LNCAP (cell line): Measurements from ENCODE around the gene SLC10A1.

Experiments used
- CTCF ChIP-seq: fragments of 450-650 bp; IDR thresholded peaks from 2 replicates; pipeline ENCODE4 v1.5.1; 2017; ENCODE audit warnings: mild to moderate bottlenecking

The SLC10A1 gene

DNA sequence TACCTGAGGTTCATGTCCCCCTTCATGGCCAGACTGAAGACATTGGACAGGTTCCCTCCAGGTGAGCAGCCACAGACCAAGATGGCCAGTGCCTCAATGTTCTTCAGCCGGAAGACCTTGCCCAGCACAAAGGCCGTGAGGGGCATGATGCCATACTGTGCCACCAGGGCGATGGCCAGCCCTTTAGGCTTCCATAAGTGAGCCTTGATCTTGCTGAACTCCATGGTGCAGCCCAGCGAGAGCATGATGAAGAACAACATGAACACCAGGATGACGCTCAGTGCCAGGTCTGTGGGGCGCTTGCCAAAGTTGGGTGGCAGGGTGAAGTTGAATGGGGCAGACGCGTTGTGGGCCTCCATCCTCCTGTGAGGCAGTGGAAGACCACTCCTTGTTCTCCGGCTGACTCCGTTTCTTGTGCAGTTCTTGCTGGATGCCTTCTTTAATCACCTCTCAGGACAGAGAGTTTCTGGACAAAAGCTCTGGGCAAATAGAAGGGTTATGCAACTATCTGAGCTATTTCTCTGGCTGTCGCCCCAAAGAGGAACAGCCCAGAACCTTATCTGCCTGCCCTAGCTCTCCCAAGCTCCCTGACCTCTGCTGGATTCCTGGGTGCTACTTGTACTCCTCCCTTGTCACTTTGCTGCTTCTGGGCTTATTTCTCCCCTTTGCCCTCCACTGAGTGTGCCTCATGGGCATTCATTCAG is at the start of gene SLC10A1:
SLC10A1 (minus strand) TSS at position 445 of the 704 bp plus-strand sequence; CDS start at position 359, 86 bp downstream.
- TF ChIP-seq CTCF: no peak

DNA sequence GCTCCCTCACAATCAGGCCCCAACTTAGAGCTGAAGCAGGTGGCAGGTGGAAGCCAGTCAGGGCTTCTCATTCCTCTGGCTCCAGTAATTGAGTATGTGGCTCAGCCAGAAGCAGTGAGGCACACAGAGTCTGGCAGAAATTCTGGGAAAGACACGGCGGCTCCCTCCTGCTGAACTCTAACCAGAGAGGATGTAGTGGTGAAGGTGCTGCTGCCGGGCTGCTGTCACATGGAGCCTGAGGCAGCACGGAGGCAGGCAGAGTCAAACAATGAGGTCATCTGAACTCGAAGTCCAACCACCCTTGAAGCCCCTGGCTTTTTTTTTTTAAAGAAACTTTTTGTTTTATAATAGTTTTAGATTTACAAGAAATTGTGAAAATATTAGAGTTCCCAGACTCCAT is 48.7 kb upstream of the SLC10A1 start:
- no peak for TF ChIP-seq CTCF

- TF ChIP-seq CTCF: no peak
Observed at GRCh38 chr14:69845050-69845581, 48.1 kb upstream of the SLC10A1 start.

DNA sequence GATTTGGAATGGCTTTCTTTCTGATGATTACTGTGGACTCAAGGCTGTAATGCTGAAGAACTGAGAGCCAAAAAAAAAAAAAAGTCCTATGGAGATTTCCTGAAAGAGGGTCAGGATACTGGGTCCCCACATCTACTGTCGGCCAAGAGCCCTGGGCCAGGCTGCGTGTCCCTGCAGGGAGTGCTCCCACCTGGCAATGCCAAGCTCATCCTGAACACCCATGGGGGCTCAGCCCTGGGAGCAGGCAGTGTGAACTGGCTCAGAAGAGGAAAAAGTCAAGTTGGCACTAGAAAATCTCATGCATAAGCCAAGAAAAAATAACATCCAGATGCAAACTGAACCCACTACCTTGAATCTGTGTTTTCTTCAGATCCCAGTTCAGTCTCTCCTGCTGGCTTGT is 47.1 kb upstream of the SLC10A1 start:
- TF ChIP-seq CTCF: no peak

GRCh38 chr14:69842686-69843420 is 45.8 kb upstream of the SLC10A1 start:
- no peak for TF ChIP-seq CTCF

- TF ChIP-seq CTCF: no peak
Observed at GRCh38 chr14:69841656-69842055, 44.6 kb upstream of the SLC10A1 start.

DNA sequence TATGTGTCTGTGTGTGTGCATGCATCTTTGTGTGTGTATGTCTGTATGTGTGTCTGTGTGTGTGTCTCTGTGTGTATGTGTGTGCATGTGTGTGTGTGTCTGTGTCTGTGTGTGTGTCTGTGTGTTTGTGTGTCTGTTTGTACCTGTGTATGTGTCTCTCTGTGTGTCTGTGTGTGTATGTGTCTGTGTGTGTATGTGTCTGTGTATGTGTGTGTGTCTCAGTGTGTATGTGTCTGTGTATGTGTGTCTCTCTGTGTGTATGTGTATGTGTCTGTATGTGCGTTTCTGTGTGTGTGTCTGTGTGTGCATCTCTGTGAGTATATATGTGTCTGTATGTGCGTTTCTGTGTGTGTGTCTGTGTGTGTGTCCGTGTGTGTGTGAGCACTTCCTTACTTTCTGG is 42.6 kb upstream of the SLC10A1 start:
- TF ChIP-seq CTCF: no peak
